Hepatocyte (in vitro differentiated cells): ENCODE data around the gene ACACA. TPM values are rescaled to one million over a fixed set of nuclear protein-coding genes. Genes with fewer than 3 reads are reported as not detected.
"Not testable (repeated sequence)": the region's sequence is repeated elsewhere in the genome, so short reads cannot be mapped to it uniquely, and the experiment has no call there.

Source experiments
- DNase-seq: peaks from one replicate; pipeline ENCODE4 v3.0.0-alpha.2; 2016; ENCODE audit warnings: low spot score
- H2AFZ ChIP-seq: fragments of 200-600 bp; sonication (generic); 2 replicates; pipeline ENCODE4 v1.6.0; 2016; ENCODE audit warnings: antibody characterized with exemption, mild to moderate bottlenecking
- H3K27ac ChIP-seq: fragments of 200-600 bp; sonication (generic); 2 replicates; pipeline ENCODE4 v1.5.1; 2016; ENCODE audit warnings: mild to moderate bottlenecking
- H3K27me3 ChIP-seq: fragments of 200-600 bp; sonication (generic); 2 replicates; pipeline ENCODE4 v1.6.1; 2016
- H3K36me3 ChIP-seq: fragments of 200-600 bp; sonication (generic); replicated peaks from 2 replicates; pipeline ENCODE4 v1.5.1; 2016; ENCODE audit warnings: low read depth; ENCODE audit not compliant: insufficient read depth
- H3K4me1 ChIP-seq: fragments of 200-600 bp; sonication (generic); 2 replicates; pipeline ENCODE4 v1.5.1; 2016; ENCODE audit warnings: mild to moderate bottlenecking, moderate library complexity; ENCODE audit not compliant: insufficient read depth
- H3K4me2 ChIP-seq: fragments of 200-600 bp; sonication (generic); 2 replicates; pipeline ENCODE4 v1.6.0; 2016
- H3K4me3 ChIP-seq: fragments of 200-600 bp; sonication (generic); 2 replicates; pipeline ENCODE4 v1.5.1; 2016; ENCODE audit warnings: mild to moderate bottlenecking
- H3K79me2 ChIP-seq: fragments of 200-600 bp; sonication (generic); 2 replicates; pipeline ENCODE4 v1.6.0; 2017; ENCODE audit warnings: mild to moderate bottlenecking
- H3K9me2 ChIP-seq: fragments of 200-600 bp; sonication (generic); replicated peaks from 2 replicates; pipeline ENCODE4 v1.6.0; 2017; ENCODE audit warnings: mild to moderate bottlenecking; ENCODE audit not compliant: insufficient read depth
- H3K9me3 ChIP-seq: fragments of 200-600 bp; sonication (generic); 2 replicates; pipeline ENCODE4 v1.5.1; 2016; ENCODE audit warnings: low read depth, mild to moderate bottlenecking
- H4K20me1 ChIP-seq: fragments of 200-600 bp; sonication (generic); 2 replicates; pipeline ENCODE4 v1.6.0; 2016; ENCODE audit warnings: mild to moderate bottlenecking; ENCODE audit not compliant: insufficient read depth, poor library complexity, severe bottlenecking
- CTCF ChIP-seq: fragments of 200-600 bp; sonication (generic); IDR thresholded peaks from 2 replicates; pipeline ENCODE4 v1.5.1; 2016; ENCODE audit warnings: antibody characterized with exemption, mild to moderate bottlenecking; ENCODE audit not compliant: poor library complexity
- EZH2 ChIP-seq: fragments of 200-600 bp; sonication (generic); IDR thresholded peaks from 2 replicates; pipeline ENCODE4 v1.6.1; 2016; ENCODE audit warnings: antibody characterized with exemption, mild to moderate bottlenecking, borderline replicate concordance
- EZH2phosphoT487 ChIP-seq: fragments of 200-600 bp; sonication (generic); IDR thresholded peaks from one replicate; pipeline ENCODE4 v1.6.1; 2018; ENCODE audit warnings: antibody characterized with exemption, mild to moderate bottlenecking, low read depth, moderate library complexity; ENCODE audit not compliant: unreplicated experiment, severe bottlenecking
- WGBS: methylation state at CpG from one replicate; pipeline ENCODE4 v1.1.6; 2016; ENCODE audit warnings: low lambda C conversion rate; ENCODE audit errors: missing lambda C conversion rate; 5-methylcytosine and 5-hydroxymethylcytosine counted together
- polyA plus RNA-seq: library from polyadenylated mRNA; unstranded; fragments of >200 nt; fragmentation: Nextera tagmentation; extraction: Ambion mirVana; gene quantifications from 2 replicates; pipeline ENCODE4 v1.2.1, GENCODE V29; 2016
- total RNA-seq: library from RNA; depleted of rRNA; stranded (reverse); fragments of >200 nt; gene quantifications from 2 replicates; pipeline ENCODE4 v1.2.3, GENCODE V29; 2014

Gene ACACA
- total and polyA plus RNA-seq, 2 experiments from 2014 or later = 37.4 to 53.8 TPM

GRCh38 chr17:37144075-37144701, 262.4 kb downstream of the ACACA start:
- TF ChIP-seq EZH2 = no peak
- TF ChIP-seq EZH2phosphoT487 = no peak
- no peak for TF ChIP-seq CTCF
- no peak for DNase-seq
- H4K20me1 ChIP-seq = no peaks in the 10 kb centered on the region
- no peaks in the 10 kb centered on the region for H3K9me2 ChIP-seq
- H3K27me3 ChIP-seq = no peaks in the 10 kb centered on the region
- WGBS = 96% methylated on average over 7 of the region's 7 CpGs
- no peak overlapping the region for H3K4me2 ChIP-seq
- H3K9me3 ChIP-seq = no peaks in the 10 kb centered on the region
- no peaks in the 10 kb centered on the region for H3K36me3 ChIP-seq
- H3K4me3 ChIP-seq = no peak overlapping the region
- no peak overlapping the region for H3K27ac ChIP-seq
- H2AFZ ChIP-seq = no peak overlapping the region
- H3K79me2 ChIP-seq = no peaks in the 10 kb centered on the region
- H3K4me1 ChIP-seq = peaks cover 5% of the 10 kb centered on the region

GRCh38 chr17:37143558-37143957, 263.1 kb downstream of the ACACA start:
- H3K36me3 ChIP-seq, H3K4me1 ChIP-seq, H3K9me3 ChIP-seq, H2AFZ ChIP-seq, H3K27ac ChIP-seq, H3K4me3 ChIP-seq, H3K4me2 ChIP-seq, H3K27me3 ChIP-seq, DNase-seq, H3K9me2 ChIP-seq, H4K20me1 ChIP-seq, H3K79me2 ChIP-seq: not testable (repeated sequence)
- 96% methylated on average over 3 of the region's 3 CpGs for WGBS

GRCh38 chr17:37142294-37142896, 264.2 kb downstream of the ACACA start:
- H3K9me2 ChIP-seq = no peaks in the 10 kb centered on the region
- no peaks in the 10 kb centered on the region for H3K4me1 ChIP-seq
- no peak for DNase-seq
- no peak overlapping the region for H3K27ac ChIP-seq
- 92% methylated on average over 5 of the region's 5 CpGs for WGBS
- H3K27me3 ChIP-seq = no peaks in the 10 kb centered on the region
- no peak overlapping the region for H2AFZ ChIP-seq
- no peak overlapping the region for H3K4me3 ChIP-seq
- no peaks in the 10 kb centered on the region for H3K9me3 ChIP-seq
- no peak for TF ChIP-seq EZH2
- no peak overlapping the region for H3K4me2 ChIP-seq
- H4K20me1 ChIP-seq = no peaks in the 10 kb centered on the region
- no peaks in the 10 kb centered on the region for H3K36me3 ChIP-seq
- no peaks in the 10 kb centered on the region for H3K79me2 ChIP-seq

DNA sequence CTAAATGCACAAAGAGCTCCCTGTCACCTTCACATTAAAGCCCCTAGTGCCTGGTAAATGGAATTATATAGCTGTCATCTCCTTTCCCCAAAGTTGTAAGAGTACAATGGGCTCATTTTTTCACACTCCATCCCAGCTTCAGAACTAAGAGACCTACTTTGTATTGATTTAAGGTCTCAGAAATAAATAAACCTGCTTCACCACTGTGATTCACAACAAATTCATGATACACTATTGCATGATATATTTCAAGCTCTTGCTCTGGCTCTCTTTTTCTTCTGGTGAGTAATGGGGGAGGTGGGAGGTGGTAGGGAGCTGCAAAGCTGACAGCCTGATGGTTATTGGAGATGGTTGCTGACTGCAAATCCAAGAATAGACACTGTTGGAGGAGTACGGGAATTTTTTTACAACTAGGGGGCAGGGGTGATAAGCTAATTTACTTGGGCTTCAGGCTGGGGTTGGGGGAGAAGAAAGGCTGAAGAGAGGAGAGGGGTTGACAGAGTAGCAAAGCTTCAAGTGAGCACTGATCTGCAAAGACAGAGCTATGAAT, 268.0 kb downstream of the ACACA start:
- Histone ChIP-seq H3K9me2 (no peaks in the 10 kb centered on the region), H3K9me3 (no peaks in the 10 kb centered on the region), H2AFZ (no peak overlapping the region), H3K4me3 (no peak overlapping the region), H3K4me2 (no peak overlapping the region), H3K36me3 (no peaks in the 10 kb centered on the region), H4K20me1 (no peaks in the 10 kb centered on the region), H3K79me2 (no peaks in the 10 kb centered on the region), H3K27me3 (no peaks in the 10 kb centered on the region), H3K27ac (no peak overlapping the region), H3K4me1 (peaks cover 8% of the 10 kb centered on the region)
- TF ChIP-seq EZH2 = no peak
- TF ChIP-seq CTCF = no peak
- no peak for TF ChIP-seq EZH2phosphoT487
- DNase-seq = no peak
- 62% methylated on average over 1 of the region's 1 CpG for WGBS
